ENCODE measurements around the gene HDLBP. TPM values are rescaled to one million over a fixed set of nuclear protein-coding genes. Genes with fewer than 3 reads are reported as not detected.

Gene HDLBP
- total RNA-seq, 1 donor from 2014 or later: 405 TPM

GRCh38 chr2:241184901-241185300, 130.6 kb downstream of the HDLBP start:
- no peaks in the 10 kb centered on the region for H3K36me3 ChIP-seq (ENCODE audit: control insufficient read depth, insufficient read depth, low read length)
- no peak for DNase-seq (ENCODE audit: low read depth)
- H3K4me3 ChIP-seq (ENCODE audit: low read depth, low read length): no peak overlapping the region
- no peak for TF ChIP-seq CTCF (IDR thresholded peaks at IDR 0.05; ENCODE audit: insufficient read depth, low read length, poor library complexity, severe bottlenecking)
- peaks cover 11% of the 10 kb centered on the region for H3K27me3 ChIP-seq (ENCODE audit: control insufficient read depth, insufficient read depth, low read length)

DNA sequence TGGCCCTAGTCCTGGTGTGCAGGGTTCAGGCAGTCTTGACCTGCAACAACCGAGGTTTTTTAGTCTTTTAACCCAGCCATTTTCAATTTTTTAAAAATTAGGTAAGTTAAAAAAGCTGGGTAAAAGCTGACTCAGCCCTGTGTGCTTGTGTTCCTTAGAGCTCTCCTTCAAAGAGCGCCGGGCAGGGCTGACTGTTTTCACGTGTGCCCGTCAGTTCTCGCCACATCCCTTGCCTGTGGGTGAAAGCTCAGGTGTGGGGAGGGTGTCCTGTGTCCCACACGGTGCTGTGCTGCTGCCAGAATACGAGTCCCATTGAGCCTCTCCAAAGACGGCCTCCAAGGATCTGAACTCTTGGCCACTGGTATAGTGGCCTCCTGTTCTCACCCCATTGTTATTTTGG, 132.3 kb downstream of the HDLBP start:
- no peaks in the 10 kb centered on the region for H3K36me3 ChIP-seq (ENCODE audit: control insufficient read depth, insufficient read depth, low read length)
- TF ChIP-seq CTCF (IDR thresholded peaks at IDR 0.05; ENCODE audit: insufficient read depth, low read length, poor library complexity, severe bottlenecking): no peak
- H3K4me3 ChIP-seq (ENCODE audit: low read depth, low read length): no peak overlapping the region
- peaks cover 8% of the 10 kb centered on the region for H3K27me3 ChIP-seq (ENCODE audit: control insufficient read depth, insufficient read depth, low read length)
- no peak for DNase-seq (ENCODE audit: low read depth)

DNA sequence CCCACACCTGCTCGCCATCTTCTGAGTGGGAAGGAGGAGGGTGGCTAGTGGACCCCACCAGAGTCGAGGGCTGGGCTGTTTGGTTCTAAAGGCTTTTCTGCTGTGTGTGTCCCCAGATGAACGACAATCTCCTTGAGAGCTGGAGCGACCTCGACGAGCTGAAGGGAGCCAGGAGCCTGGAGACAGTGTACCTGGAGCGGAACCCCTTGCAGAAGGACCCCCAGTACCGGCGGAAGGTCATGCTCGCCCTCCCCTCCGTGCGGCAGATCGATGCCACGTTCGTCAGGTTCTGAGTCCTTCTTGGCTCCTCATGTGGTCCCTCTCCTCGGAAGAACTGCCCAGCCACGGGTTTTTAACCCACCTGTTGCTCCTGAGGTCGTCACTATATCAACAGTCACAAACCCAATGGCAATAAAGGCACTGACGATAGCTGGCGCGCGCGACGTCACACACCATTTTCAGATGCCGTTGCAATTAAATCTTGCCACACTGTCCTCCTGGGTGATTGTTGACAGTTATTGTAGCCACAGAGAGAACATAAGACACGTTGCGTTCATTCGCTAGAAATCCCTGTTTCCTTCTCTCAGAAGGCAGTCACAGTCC, 132.8 kb downstream of the HDLBP start:
- peaks cover 3% of the 10 kb centered on the region for H3K27me3 ChIP-seq (ENCODE audit: control insufficient read depth, insufficient read depth, low read length)
- no peak for DNase-seq (ENCODE audit: low read depth)
- no peaks in the 10 kb centered on the region for H3K36me3 ChIP-seq (ENCODE audit: control insufficient read depth, insufficient read depth, low read length)
- TF ChIP-seq CTCF (IDR thresholded peaks at IDR 0.05; ENCODE audit: insufficient read depth, low read length, poor library complexity, severe bottlenecking): no peak
- H3K4me3 ChIP-seq (ENCODE audit: low read depth, low read length): no peak overlapping the region

DNA sequence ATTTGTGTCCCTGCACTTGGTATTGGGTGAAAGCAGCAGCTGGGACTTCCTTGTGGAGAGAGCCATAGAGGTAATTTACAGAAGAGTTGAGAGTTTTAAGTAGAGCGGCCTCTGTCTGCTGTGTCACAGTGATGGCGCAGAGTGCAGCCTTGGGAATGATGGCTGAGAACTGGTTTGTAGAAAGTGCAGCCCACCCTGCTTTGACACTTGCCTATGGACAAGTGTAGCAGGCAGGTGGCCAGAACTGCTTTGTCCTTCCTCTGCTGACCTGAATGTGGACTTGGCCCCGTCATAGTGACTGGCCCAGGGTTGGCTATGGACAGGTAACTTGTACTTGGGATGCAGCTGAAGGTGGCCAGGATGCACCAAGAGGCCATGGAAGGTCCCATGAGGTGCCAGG, 133.3 kb downstream of the HDLBP start:
- no peak for DNase-seq (ENCODE audit: low read depth)
- H3K27me3 ChIP-seq (ENCODE audit: control insufficient read depth, insufficient read depth, low read length): peaks cover 3% of the 10 kb centered on the region
- H3K36me3 ChIP-seq (ENCODE audit: control insufficient read depth, insufficient read depth, low read length): no peaks in the 10 kb centered on the region
- TF ChIP-seq CTCF (IDR thresholded peaks at IDR 0.05; ENCODE audit: insufficient read depth, low read length, poor library complexity, severe bottlenecking): no peak
- no peak overlapping the region for H3K4me3 ChIP-seq (ENCODE audit: low read depth, low read length)

- DNase-seq (ENCODE audit: low read depth): no peak
- Histone ChIP-seq H3K27me3 (ENCODE audit: control insufficient read depth, insufficient read depth, low read length) (no peaks in the 10 kb centered on the region), H3K36me3 (ENCODE audit: control insufficient read depth, insufficient read depth, low read length) (no peaks in the 10 kb centered on the region), H3K4me3 (ENCODE audit: low read depth, low read length) (no peak overlapping the region)
- TF ChIP-seq CTCF (IDR thresholded peaks at IDR 0.05; ENCODE audit: insufficient read depth, low read length, poor library complexity, severe bottlenecking): no peak
Measured at GRCh38 chr2:241180495-241180894, 135.0 kb downstream of the HDLBP start.

DNA sequence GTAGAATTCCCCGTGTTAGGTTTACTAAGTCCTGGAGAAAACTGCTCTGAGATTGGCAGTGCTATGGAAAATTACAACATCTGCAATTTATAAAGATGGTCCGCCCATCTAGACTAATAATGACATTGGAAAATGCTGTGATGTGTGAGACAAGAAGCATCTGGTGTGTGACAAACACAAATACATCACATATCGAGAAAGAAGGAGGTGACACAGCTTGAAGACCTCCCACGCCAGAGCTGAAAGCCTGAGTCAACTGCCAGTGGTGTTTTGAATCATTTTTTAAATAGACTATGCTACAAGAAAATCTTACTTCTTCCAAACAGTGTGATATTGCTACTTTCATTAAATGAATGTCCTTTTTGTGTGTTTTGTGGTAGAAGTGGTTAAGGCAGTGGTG, 135.6 kb downstream of the HDLBP start:
- TF ChIP-seq CTCF (IDR thresholded peaks at IDR 0.05; ENCODE audit: insufficient read depth, low read length, poor library complexity, severe bottlenecking): no peak

More for the DNA sequence above, 135.6 kb downstream of the HDLBP start:
- no peaks in the 10 kb centered on the region for H3K27me3 ChIP-seq (ENCODE audit: control insufficient read depth, insufficient read depth, low read length)
- H3K36me3 ChIP-seq (ENCODE audit: control insufficient read depth, insufficient read depth, low read length): no peaks in the 10 kb centered on the region
- DNase-seq (ENCODE audit: low read depth): no peak
- no peak overlapping the region for H3K4me3 ChIP-seq (ENCODE audit: low read depth, low read length)

Data from kidney epithelial cell (primary cell).